OCI-LY7 (cell line): Measurements from ENCODE around the gene ANKRD45. TPM values are rescaled to one million over a fixed set of nuclear protein-coding genes. Genes with fewer than 3 reads are reported as not detected.

Experiments used
- BruUV-seq: library from RNA; stranded (reverse); fragments of 400-500 nt; replicated peaks from 2 replicates; lab custom pipeline; 2021; lab: Mats Ljungman, UMichigan
- CTCF ChIA-PET: fragments of 300-600 bp; sonication (Branson Sonifier 250); formaldehyde crosslinking; loops from one replicate; lab custom pipeline; 2022; ENCODE audit warnings: antibody characterized with exemption; ENCODE audit not compliant: unreplicated experiment; lab: Charles Lee
- POLR2A ChIA-PET: fragments of 300-600 bp; sonication (Branson Sonifier 250); formaldehyde crosslinking; loops from one replicate; lab custom pipeline; 2022; ENCODE audit warnings: antibody characterized with exemption; lab: Charles Lee
- DNase-seq: peaks from one replicate; pipeline ENCODE4 v3.0.0-alpha.2; 2015; ENCODE audit warnings: low spot score
- H2AFZ ChIP-seq: fragments of 200-600 bp; sonication (generic), shearing (Covaris generic); 2 replicates; pipeline ENCODE4 v1.6.1; 2014; ENCODE audit warnings: mild to moderate bottlenecking, antibody characterized with exemption, low read length, moderate library complexity
- H3K27ac ChIP-seq: fragments of 200-600 bp; sonication (generic); 2 replicates; pipeline ENCODE4 v1.5.1; 2014; ENCODE audit warnings: mixed run types, low read depth, mild to moderate bottlenecking, moderate library complexity, low read length, inconsistent platforms; ENCODE audit not compliant: poor library complexity, severe bottlenecking
- H3K36me3 ChIP-seq: fragments of 200-600 bp; sonication (generic); 2 replicates; pipeline ENCODE4 v1.6.1; 2014; ENCODE audit warnings: mild to moderate bottlenecking, antibody characterized with exemption, low read length, moderate library complexity, mixed read lengths; ENCODE audit not compliant: insufficient read depth
- H3K4me1 ChIP-seq: fragments of 200-600 bp; sonication (generic); 2 replicates; pipeline ENCODE4 v1.5.1; 2014; ENCODE audit warnings: mild to moderate bottlenecking, low read length; ENCODE audit not compliant: insufficient read depth, poor library complexity, severe bottlenecking
- H3K4me2 ChIP-seq: fragments of 200-600 bp; sonication (generic); 2 replicates; pipeline ENCODE4 v1.6.1; 2014; ENCODE audit warnings: mild to moderate bottlenecking, low read length
- H3K4me3 ChIP-seq: fragments of 200-600 bp; sonication (generic); 2 replicates; pipeline ENCODE4 v1.5.1; 2014; ENCODE audit warnings: mild to moderate bottlenecking, low read depth, low read length; ENCODE audit not compliant: poor library complexity, severe bottlenecking
- H3K79me2 ChIP-seq: fragments of 200-600 bp; sonication (generic); 2 replicates; pipeline ENCODE4 v1.6.1; 2016; ENCODE audit warnings: low read depth, mild to moderate bottlenecking, low read length, moderate library complexity, mixed read lengths; ENCODE audit not compliant: insufficient read depth
- H3K9me2 ChIP-seq: fragments of 200-600 bp; sonication (generic); 2 replicates; pipeline ENCODE4 v1.6.1; 2016; ENCODE audit warnings: mild to moderate bottlenecking, low read length, mixed read lengths; ENCODE audit not compliant: insufficient read depth
- H3K9me3 ChIP-seq: fragments of 200-600 bp; sonication (generic); 2 replicates; pipeline ENCODE4 v1.6.1; 2014; ENCODE audit warnings: mild to moderate bottlenecking, mixed run types, low read length, mixed read lengths
- H4K20me1 ChIP-seq: fragments of 200-600 bp; sonication (generic); 2 replicates; pipeline ENCODE4 v1.6.1; 2014; ENCODE audit warnings: mild to moderate bottlenecking, antibody characterized with exemption, low read length, moderate library complexity, mixed read lengths; ENCODE audit not compliant: insufficient read depth
- EZH2phosphoT487 ChIP-seq: fragments of 200-600 bp; sonication (generic); IDR thresholded peaks from 2 replicates; pipeline ENCODE4 v1.6.1; 2018; ENCODE audit warnings: low read depth, borderline replicate concordance, mild to moderate bottlenecking, mixed run types, antibody characterized with exemption, low read length, moderate library complexity, mixed read lengths
- intact Hi-C: fragments of 100-400 bp; cut with micrococcal nuclease; formaldehyde crosslinking; loops from one replicate; pipeline ENCODE4 v1.10.0; 2022; ENCODE audit not compliant: unreplicated experiment
- total RNA-seq, 2 experiments: library from RNA; depleted of rRNA in 1 of 2; stranded (reverse); fragments of >200 nt in 1 of 2; shearing (Covaris generic) in 1 of 2; gene quantifications; 2 replicates each; pipeline ENCODE4 v1.2.3, GENCODE V29; 2014 to 2022
- TF ChIP-seq, protein P1 (sequence below): fragments of 200-600 bp; sonication (generic); conservative IDR thresholded peaks from 2 replicates; pipeline ENCODE4 v1.5.1; 2014; ENCODE audit warnings: mild to moderate bottlenecking, antibody characterized with exemption, low read length, moderate library complexity, mixed read lengths

The ANKRD45 gene
- total RNA-seq, 2 experiments from 2014 or later: 0.30 TPM; not detected in 1

DNA sequence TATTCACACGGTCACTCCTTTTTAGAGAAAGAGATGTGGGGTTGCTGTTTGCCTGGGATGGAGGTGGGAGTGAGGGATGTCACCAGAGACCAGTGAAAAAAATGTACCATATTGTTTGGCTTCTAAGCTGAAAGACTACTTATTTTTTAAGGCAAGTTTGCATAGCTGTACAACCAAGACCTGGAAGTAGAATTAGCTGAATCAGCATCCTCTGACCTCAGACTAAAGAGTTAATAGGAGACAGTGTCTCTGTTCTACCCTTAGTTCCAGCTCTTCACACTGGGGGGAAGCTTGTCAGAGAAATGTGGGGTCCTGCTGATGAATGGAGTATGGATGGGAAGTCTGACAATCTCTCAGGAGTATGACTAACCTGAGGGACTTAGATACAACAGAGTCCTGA is 108.4 kb downstream of the ANKRD45 start:
- ChIA-PET CTCF (no interaction called here), POLR2A (no interaction called here)
- intact Hi-C loops: loop anchor here (5.0 kb wide), 1 partner anchor 49 kb away; no protein-coding TSS in a partner anchor
- no TSS peak for BruUV-seq
- H3K27ac ChIP-seq: no peak overlapping the region
- no peaks in the 10 kb centered on the region for H4K20me1 ChIP-seq
- H3K79me2 ChIP-seq: no peaks in the 10 kb centered on the region
- no peak overlapping the region for H3K4me3 ChIP-seq
- H3K9me3 ChIP-seq: no peaks in the 10 kb centered on the region
- no peak for DNase-seq
- no peak for TF ChIP-seq EZH2phosphoT487
- TF ChIP-seq, protein P1, sequence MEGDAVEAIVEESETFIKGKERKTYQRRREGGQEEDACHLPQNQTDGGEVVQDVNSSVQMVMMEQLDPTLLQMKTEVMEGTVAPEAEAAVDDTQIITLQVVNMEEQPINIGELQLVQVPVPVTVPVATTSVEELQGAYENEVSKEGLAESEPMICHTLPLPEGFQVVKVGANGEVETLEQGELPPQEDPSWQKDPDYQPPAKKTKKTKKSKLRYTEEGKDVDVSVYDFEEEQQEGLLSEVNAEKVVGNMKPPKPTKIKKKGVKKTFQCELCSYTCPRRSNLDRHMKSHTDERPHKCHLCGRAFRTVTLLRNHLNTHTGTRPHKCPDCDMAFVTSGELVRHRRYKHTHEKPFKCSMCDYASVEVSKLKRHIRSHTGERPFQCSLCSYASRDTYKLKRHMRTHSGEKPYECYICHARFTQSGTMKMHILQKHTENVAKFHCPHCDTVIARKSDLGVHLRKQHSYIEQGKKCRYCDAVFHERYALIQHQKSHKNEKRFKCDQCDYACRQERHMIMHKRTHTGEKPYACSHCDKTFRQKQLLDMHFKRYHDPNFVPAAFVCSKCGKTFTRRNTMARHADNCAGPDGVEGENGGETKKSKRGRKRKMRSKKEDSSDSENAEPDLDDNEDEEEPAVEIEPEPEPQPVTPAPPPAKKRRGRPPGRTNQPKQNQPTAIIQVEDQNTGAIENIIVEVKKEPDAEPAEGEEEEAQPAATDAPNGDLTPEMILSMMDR: no peak
- 0 out of 2 replicates have a peak, but pooled peaks cover 4% of the 10 kb centered on the region for H3K9me2 ChIP-seq
- no peak overlapping the region for H3K4me2 ChIP-seq
- no peaks in the 10 kb centered on the region for H3K36me3 ChIP-seq
- H3K4me1 ChIP-seq: no peaks in the 10 kb centered on the region
- H2AFZ ChIP-seq: no peak overlapping the region

DNA sequence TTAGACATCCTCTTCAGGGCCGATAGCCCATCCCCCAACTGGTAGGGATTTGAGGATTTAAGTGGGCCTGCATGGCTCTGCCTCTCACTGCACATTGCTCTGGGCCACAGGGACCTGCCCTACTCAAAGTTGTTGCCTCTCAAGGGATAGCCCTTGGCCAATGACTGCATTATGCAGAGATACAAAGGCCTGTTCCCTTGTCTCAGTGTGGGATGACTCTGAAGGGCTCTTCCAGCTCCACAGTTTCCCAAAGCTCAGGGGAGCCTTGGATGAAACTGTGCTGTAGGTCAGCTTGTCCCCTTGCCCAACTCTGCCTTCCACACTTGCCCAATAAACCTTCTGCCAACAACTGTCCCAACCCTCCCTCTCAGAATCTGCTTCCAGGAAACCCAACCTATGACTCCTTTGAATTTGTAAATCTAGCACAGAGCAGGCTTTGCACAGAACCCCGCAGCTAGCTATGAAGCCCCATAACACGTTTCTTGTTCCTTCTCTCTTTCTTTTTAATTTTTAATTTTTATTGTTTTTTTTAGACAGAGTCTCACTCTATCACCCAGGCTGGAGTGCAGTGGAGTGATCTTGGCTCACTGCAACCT is 109.3 kb downstream of the ANKRD45 start:
- Histone ChIP-seq H3K79me2 (no peaks in the 10 kb centered on the region), H3K9me3 (no peaks in the 10 kb centered on the region), H3K4me2 (no peak overlapping the region), H3K27ac (no peak overlapping the region), H3K4me1 (no peaks in the 10 kb centered on the region), H3K36me3 (no peaks in the 10 kb centered on the region), H3K4me3 (no peak overlapping the region), H3K9me2 (0 out of 2 replicates have a peak, but pooled peaks cover 4% of the 10 kb centered on the region), H2AFZ (no peak overlapping the region), H4K20me1 (no peaks in the 10 kb centered on the region)
- no TSS peak for BruUV-seq
- ChIA-PET POLR2A (no interaction called here), CTCF (no interaction called here)
- no peak for DNase-seq
- no peak for TF ChIP-seq EZH2phosphoT487
- TF ChIP-seq, protein P1: no peak
- intact Hi-C loops: loop anchor here (5.0 kb wide), 1 partner anchor 48 kb away; no protein-coding TSS in a partner anchor

Other genes starting within 250 kb of the ANKRD45 start
- 87.4 and 109 TPM in 2 replicates for gene PRDX6, start 192.5 kb downstream of the ANKRD45 start, total RNA-seq (2014; rRNA removed; shearing (Covaris generic))
- gene PRDX6, start 192.5 kb downstream of the ANKRD45 start, total RNA-seq (2022): 144 and 148 TPM in 2 replicates
- not detected in 2 replicates for gene SLC9C2, start 66.8 kb downstream of the ANKRD45 start, total RNA-seq (2014; rRNA removed; shearing (Covaris generic))
- gene SLC9C2, start 66.8 kb downstream of the ANKRD45 start, total RNA-seq (2022): not detected in 2 replicates
- not detected in 2 replicates for gene TEX50, start 34.5 kb downstream of the ANKRD45 start, total RNA-seq (2014; rRNA removed; shearing (Covaris generic))
- not detected in 2 replicates for gene TEX50, start 34.5 kb downstream of the ANKRD45 start, total RNA-seq (2022)
- gene KLHL20, start 45.1 kb upstream of the ANKRD45 start, total RNA-seq (2014; rRNA removed; shearing (Covaris generic)): 17.5 and 28.2 TPM in 2 replicates
- 22.6 and 25.7 TPM in 2 replicates for gene KLHL20, start 45.1 kb upstream of the ANKRD45 start, total RNA-seq (2022)
- 42.4 and 45.6 TPM in 2 replicates for gene DARS2, start 154.8 kb upstream of the ANKRD45 start, total RNA-seq (2014; rRNA removed; shearing (Covaris generic))
- 70.8 and 74.8 TPM in 2 replicates for gene DARS2, start 154.8 kb upstream of the ANKRD45 start, total RNA-seq (2022)
- gene CENPL, start 155.0 kb upstream of the ANKRD45 start, total RNA-seq (2014; rRNA removed; shearing (Covaris generic)): 25.4 and 47.0 TPM in 2 replicates
- gene CENPL, start 155.0 kb upstream of the ANKRD45 start, total RNA-seq (2022): 36.1 and 39.3 TPM in 2 replicates
- 899 and 1,026 TPM in 2 replicates for gene GAS5, start 198.1 kb upstream of the ANKRD45 start, total RNA-seq (2014; rRNA removed; shearing (Covaris generic))
- 901 and 987 TPM in 2 replicates for gene GAS5, start 198.1 kb upstream of the ANKRD45 start, total RNA-seq (2022)
- 10.9 TPM in 2 replicates for gene ZBTB37, start 198.5 kb upstream of the ANKRD45 start, total RNA-seq (2014; rRNA removed; shearing (Covaris generic))
- 23.7 and 23.9 TPM in 2 replicates for gene ZBTB37, start 198.5 kb upstream of the ANKRD45 start, total RNA-seq (2022)
- gene SERPINC1, start 247.5 kb upstream of the ANKRD45 start, total RNA-seq (2014; rRNA removed; shearing (Covaris generic)): not detected in 2 replicates
- not detected in 2 replicates for gene SERPINC1, start 247.5 kb upstream of the ANKRD45 start, total RNA-seq (2022)